GM12878 (cell line): ENCODE measurements around the gene VEZF1. TPM values are rescaled to one million over a fixed set of nuclear protein-coding genes. Genes with fewer than 3 reads are reported as not detected.

Experiments
- ATAC-seq: fragments of 200-7000 bp; cut with Tn5 transposase; 3 replicates; pipeline ENCODE4 v1.9.1; 2020; ENCODE audit warnings: mild to moderate bottlenecking, moderate library complexity
- BruUV-seq: library from RNA; stranded (reverse); fragments of 400-500 nt; replicated peaks from 2 replicates; lab custom pipeline; 2021; lab: Mats Ljungman, UMichigan
- CTCF ChIA-PET: fragments of 300-600 bp; sonication (Branson Sonifier 250); formaldehyde crosslinking; extraction: SDS; loops from one replicate; lab custom pipeline; 2021; ENCODE audit warnings: inconsistent platforms; lab: Yijun Ruan, JAX
- POLR2A ChIA-PET: fragments of 350-600 bp; formaldehyde crosslinking; extraction: SDS; loops from one replicate; lab custom pipeline; 2021; ENCODE audit warnings: inconsistent platforms; lab: Charles Lee
- RAD21 ChIA-PET: fragments of 300-600 bp; sonication (Branson Sonifier 250); formaldehyde crosslinking; loops from one replicate; lab custom pipeline; 2023; ENCODE audit warnings: antibody characterized with exemption; ENCODE audit not compliant: unreplicated experiment; lab: Charles Lee
- SMC1A ChIA-PET: fragments of 300-600 bp; sonication (Branson Sonifier 250); formaldehyde crosslinking; loops from one replicate; lab custom pipeline; 2023; ENCODE audit not compliant: unreplicated experiment, uncharacterized antibody; lab: Charles Lee
- DNase-seq: peaks from one replicate; pipeline ENCODE4 v3.0.0-alpha.2; 2011; ENCODE audit warnings: low read depth, low spot score
- FAIRE-seq: peaks from 3 replicates; lab custom pipeline; 2011; peaks lifted over from hg19 to GRCh38; lab: Jason Lieb, UNC
- H2AFZ ChIP-seq: 2 replicates; pipeline ENCODE4 v1.6.0; 2011; ENCODE audit warnings: low read depth, low read length, control low read depth; ENCODE audit not compliant: control insufficient read depth
- H3K27ac ChIP-seq: 2 replicates; pipeline ENCODE4 v1.5.1; 2011; ENCODE audit warnings: control low read depth; ENCODE audit not compliant: control insufficient read depth, insufficient read depth
- H3K27me3 ChIP-seq, 2 experiments: replicated peaks in 1 of 2; 2 replicates each; pipeline versions ENCODE4 v1.6.0 to v1.6.1; 2011; ENCODE audit warnings: low read length in 1 of 2; ENCODE audit not compliant: control insufficient read depth in 2 of 2, insufficient read depth in 2 of 2
- H3K36me3 ChIP-seq, 2 experiments: 2 replicates each; pipeline ENCODE4 v1.5.1; 2011; ENCODE audit warnings: low read length in 1 of 2; ENCODE audit not compliant: control insufficient read depth in 2 of 2, insufficient read depth in 2 of 2
- H3K4me1 ChIP-seq: 2 replicates; pipeline ENCODE4 v1.6.1; 2011; ENCODE audit warnings: mild to moderate bottlenecking, low read length, moderate library complexity, mixed read lengths; ENCODE audit not compliant: control insufficient read depth, insufficient read depth
- H3K4me2 ChIP-seq: 2 replicates; pipeline ENCODE4 v1.6.0; 2011; ENCODE audit warnings: control low read depth; ENCODE audit not compliant: control insufficient read depth, insufficient read depth
- H3K4me3 ChIP-seq: fragments of 200-600 bp; sonication (generic); 2 replicates; pipeline ENCODE4 v1.5.1; 2016
- H3K79me2 ChIP-seq: 2 replicates; pipeline ENCODE4 v1.6.0; 2011; ENCODE audit warnings: low read length; ENCODE audit not compliant: control insufficient read depth, insufficient read depth
- H3K9ac ChIP-seq: 2 replicates; pipeline ENCODE4 v1.8.0; 2011; ENCODE audit warnings: low read length, control low read depth, mixed read lengths; ENCODE audit not compliant: control insufficient read depth, insufficient read depth
- H3K9me3 ChIP-seq: replicated peaks from 3 replicates; pipeline ENCODE4 v1.5.1; 2011; ENCODE audit warnings: mild to moderate bottlenecking, low read length; ENCODE audit not compliant: control insufficient read depth, insufficient read depth
- H4K20me1 ChIP-seq: 2 replicates; pipeline ENCODE4 v1.6.0; 2011; ENCODE audit not compliant: control insufficient read depth, insufficient read depth
- CEBPZ ChIP-seq: fragments of 150-350 bp; IDR thresholded peaks from 2 replicates; pipeline ENCODE4 v1.6.1; 2016; ENCODE audit warnings: low read depth, low read length
- E4F1 ChIP-seq: fragments of 450-650 bp; IDR thresholded peaks from 2 replicates; pipeline ENCODE4 v1.6.1; 2018; ENCODE audit warnings: borderline replicate concordance, mild to moderate bottlenecking; ENCODE audit not compliant: partially characterized antibody
- IRF3 ChIP-seq: fragments of 450-650 bp; IDR thresholded peaks from 2 replicates; pipeline ENCODE4 v1.6.1; 2014; ENCODE audit warnings: mild to moderate bottlenecking
- JUND ChIP-seq: IDR thresholded peaks from 2 replicates; pipeline ENCODE4 v1.6.1; 2012; ENCODE audit warnings: low read depth, mild to moderate bottlenecking, low read length, improper control_type of control experiment, moderate library complexity
- MXI1 ChIP-seq: fragments of 150-350 bp; IDR thresholded peaks from 2 replicates; pipeline ENCODE4 v1.6.1; 2011; ENCODE audit warnings: low read depth, mild to moderate bottlenecking, inconsistent platforms, low read length, improper control_type of control experiment
- NFXL1 ChIP-seq: fragments of 450-650 bp; IDR thresholded peaks from 2 replicates; pipeline ENCODE4 v1.6.1; 2017; ENCODE audit warnings: antibody characterized with exemption, mild to moderate bottlenecking, borderline replicate concordance
- NRF1 ChIP-seq: conservative IDR thresholded peaks from 2 replicates; pipeline ENCODE4 v1.6.1; 2011; ENCODE audit warnings: mild to moderate bottlenecking, low read depth, low read length, improper control_type of control experiment
- SIN3A ChIP-seq: IDR thresholded peaks from 2 replicates; pipeline ENCODE4 v1.6.1; 2012; ENCODE audit warnings: low read depth, low read length, improper control_type of control experiment
- SMAD5 ChIP-seq: IDR thresholded peaks from 2 replicates; pipeline ENCODE4 v1.6.1; 2016; ENCODE audit warnings: antibody characterized with exemption, low read depth
- SPI1 ChIP-seq: IDR thresholded peaks from 2 replicates; pipeline ENCODE4 v1.6.1; 2011; ENCODE audit warnings: low read depth, mild to moderate bottlenecking, low read length, moderate library complexity, borderline replicate concordance; ENCODE audit not compliant: insufficient read depth
- STAT3 ChIP-seq: IDR thresholded peaks from 2 replicates; pipeline ENCODE4 v1.6.1; 2011; ENCODE audit warnings: low read depth, low read length, improper control_type of control experiment
- SUZ12 ChIP-seq: fragments of 200-600 bp; sonication (generic); IDR thresholded peaks from one replicate; pipeline ENCODE4 v1.6.1; 2018; ENCODE audit warnings: antibody characterized with exemption, mild to moderate bottlenecking; ENCODE audit not compliant: unreplicated experiment
- YY1 ChIP-seq: IDR thresholded peaks from 2 replicates; pipeline ENCODE4 v1.6.1; 2011; ENCODE audit warnings: low read depth, mild to moderate bottlenecking, low read length
- ZNF24 ChIP-seq: fragments of 450-650 bp; IDR thresholded peaks from 2 replicates; pipeline ENCODE4 v1.6.1; 2017; ENCODE audit warnings: antibody characterized with exemption, mild to moderate bottlenecking
- ZNF384 ChIP-seq: IDR thresholded peaks from 2 replicates; pipeline ENCODE4 v1.6.1; 2012; ENCODE audit warnings: low read depth, mild to moderate bottlenecking, low read length, improper control_type of control experiment, borderline replicate concordance
- WGBS: methylation state at CpG from one replicate; pipeline ENCODE4 v1.1.6; 2016; ENCODE audit warnings: low lambda C conversion rate; ENCODE audit not compliant: insufficient replicate concordance, insufficient coverage; ENCODE audit errors: missing lambda C conversion rate; 5-methylcytosine and 5-hydroxymethylcytosine counted together
- in situ Hi-C: fragments of 300-500 bp; cut with MboI; formaldehyde crosslinking; loops from 9 replicates; pipeline ENCODE4 v1.14.3; 2018; ENCODE audit warnings: mixed read lengths
- intact Hi-C: fragments of 100-400 bp; cut with micrococcal nuclease; formaldehyde crosslinking; loops from one replicate; pipeline ENCODE4 v1.14.2; 2022; ENCODE audit not compliant: unreplicated experiment
- polyA plus RNA-seq, 11 experiments: library from polyadenylated mRNA; depleted of rRNA in 4 of 11; unstranded in 6 of 11; stranded (reverse) in 5 of 11; fragments of >200 nt; fragmentation: Nextera tagmentation in 4 of 11; fragmentation: Illumina TruSeq in 1 of 11; extraction: Ambion mirVana in 4 of 11; extraction: Trizol in 1 of 11; gene quantifications; 1 replicate in 1 of 11; 2 replicates in 10 of 11; pipeline versions ENCODE4 v1.2.1 to v1.2.3, GENCODE V29; 2011 to 2016; ENCODE audit warnings: inconsistent platforms in 2 of 11, missing spikeins in 2 of 11, low read depth in 1 of 11
- total RNA-seq, 4 experiments: library from RNA; depleted of rRNA in 3 of 4; stranded (reverse); fragments of >200 nt in 3 of 4; fragmentation: Illumina TruSeq in 1 of 4; extraction: Trizol in 1 of 4; gene quantifications; 2 replicates each; pipeline versions ENCODE4 v1.2.1 to v1.2.3, GENCODE V29; 2013 to 2021

The VEZF1 gene
- total and polyA plus RNA-seq, 10 of the 15 experiments (the other 5 are each of a cell fraction or from before 2014, with no cell fraction given): 9.5 to 28.2 (median 20.3) TPM

- FAIRE-seq (no peak), ATAC-seq (no peak)
- CTCF ChIA-PET: interaction anchor here (0.6 to 19.6 kb wide), 11 partner anchors 9 to 157 kb away, joined by 3 to 708 read pairs (median 5); partner anchors contain the start of genes MRPS23 and SRSF1
- Histone ChIP-seq H3K36me3 (peaks cover 0 to 3% of the 10 kb centered on the region in 2 experiments; a peak in 1 of 4 replicates), H3K4me3 (no peak overlapping the region), H3K4me2 (no peak overlapping the region), H4K20me1 (peaks cover 2% of the 10 kb centered on the region; the same call in 1 of the 2 replicates), H3K4me1 (peaks cover 20% of the 10 kb centered on the region)
- no TSS peak for BruUV-seq
- intact Hi-C loops: no loop called here
- RAD21 ChIA-PET: interaction anchor here (0.8 to 4.6 kb wide), 9 partner anchors 10 to 140 kb away, joined by 3 to 25 read pairs (median 6); partner anchors contain the start of gene MRPS23
- SMC1A ChIA-PET: interaction anchor here (0.9 to 4.2 kb wide), 13 partner anchors 9 to 136 kb away, joined by 3 to 39 read pairs (median 6); partner anchors contain the start of gene SRSF1
- in situ Hi-C loops: loop anchor here (10.0 kb wide), 1 partner anchor 95 kb away; no protein-coding TSS in a partner anchor
- WGBS: 98% methylated on average over 2 of the region's 2 CpGs
- no peak for TF ChIP-seq NRF1
- no peak for TF ChIP-seq ZNF24
- no peak for TF ChIP-seq JUND
- no peak for TF ChIP-seq NFXL1
- TF ChIP-seq SIN3A: no peak
- no peak for TF ChIP-seq E4F1
- TF ChIP-seq SMAD5: no peak
- no peak for TF ChIP-seq MXI1
- TF ChIP-seq SPI1: no peak
- TF ChIP-seq STAT3: no peak
- no peak for TF ChIP-seq SUZ12
- no peak for TF ChIP-seq IRF3
- no peak for TF ChIP-seq YY1
- TF ChIP-seq CEBPZ: no peak
- no peak for TF ChIP-seq ZNF384
- TF ChIP-seq, all 136 proteins: peak for 0
- H3K27me3 ChIP-seq: no peaks in the 10 kb centered on the region
- H3K9ac ChIP-seq: no peak overlapping the region
- H3K27ac ChIP-seq: no peak overlapping the region
- H3K79me2 ChIP-seq: peaks cover 20% of the 10 kb centered on the region
- no peak for DNase-seq
- no peaks in the 10 kb centered on the region for H3K9me3 ChIP-seq
- no peak overlapping the region for H2AFZ ChIP-seq
- POLR2A ChIA-PET: interaction anchor here (1.1 to 3.9 kb wide), 4 partner anchors 8 to 39 kb away, joined by 3 to 11 read pairs (median 7); partner anchors contain the start of gene SRSF1
These were observed 2.0 kb upstream of the VEZF1 start for GRCh38 chr17:57990037-57990436.
